ENCODE results near the gene ANO1.

DNA sequence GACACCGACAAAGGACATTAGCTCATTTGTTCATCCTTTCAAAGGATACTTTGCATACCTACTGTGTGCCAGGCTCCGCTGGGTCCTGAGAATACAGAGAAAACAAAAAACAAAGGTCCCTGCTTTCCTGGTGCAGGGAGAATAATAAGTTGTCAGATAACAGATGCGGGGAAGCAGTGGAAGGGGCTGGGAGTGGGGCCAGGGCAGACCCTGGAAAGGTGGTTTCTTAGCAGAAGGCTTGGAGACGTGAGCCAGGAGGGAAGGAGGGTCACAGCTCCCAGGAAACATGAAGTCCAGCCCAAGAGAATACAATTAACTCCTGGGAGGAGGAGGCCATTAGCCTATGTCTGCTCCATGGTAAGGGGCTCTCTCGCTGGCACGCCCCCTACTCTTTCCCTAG is 9.8 kb upstream of the ANO1 start:
- TF ChIP-seq CTCF (IDR thresholded peaks at IDR 0.05) = no peak
- TF ChIP-seq POLR2A (IDR thresholded peaks at IDR 0.05) = no peak

All from uterus (tissue), 2 donors.